Stomach smooth muscle (tissue), 2 donors: ENCODE measurements around the gene HCN1.
"Not testable (repeated sequence)": the region's sequence is repeated elsewhere in the genome, so short reads cannot be mapped to it uniquely, and the experiment has no call there.

ENCODE experiments used
- H3K27ac ChIP-seq: one replicate; pipeline ENCODE4 v1.7.0; 2013; ENCODE audit warnings: mild to moderate bottlenecking, low read length, inconsistent platforms
- H3K27me3 ChIP-seq, 2 donors: one replicate each; pipeline ENCODE4 v1.7.0; 2013; ENCODE audit warnings: low read length in 2 of 2; ENCODE audit not compliant: insufficient read depth in 2 of 2, control insufficient read depth in 1 of 2
- H3K36me3 ChIP-seq, 2 donors: one replicate each; pipeline ENCODE4 v1.7.0; 2013; ENCODE audit warnings: low read length in 2 of 2; ENCODE audit not compliant: control insufficient read depth in 2 of 2, insufficient read depth in 2 of 2
- H3K4me1 ChIP-seq: one replicate; pipeline ENCODE4 v1.7.0; 2013; ENCODE audit warnings: low read length; ENCODE audit not compliant: control insufficient read depth, insufficient read depth
- H3K4me3 ChIP-seq, 2 donors: one replicate each; pipeline ENCODE4 v1.7.0; 2013; ENCODE audit warnings: low read length in 2 of 2
- H3K9ac ChIP-seq, 2 donors: one replicate each; pipeline ENCODE4 v1.7.0; 2013; ENCODE audit warnings: low read length in 2 of 2, mild to moderate bottlenecking in 1 of 2
- H3K9me3 ChIP-seq, 2 donors: one replicate each; pipeline ENCODE4 v1.7.0; 2013; ENCODE audit warnings: low read length in 2 of 2; ENCODE audit not compliant: control insufficient read depth in 2 of 2
- donor health status: healthy.
- donor health status: Pancreatic carcinoma.

HCN1 gene

GRCh38 chr5:45532826-45533624, 163.2 kb downstream of the HCN1 start:
- no peaks in the 10 kb centered on the region for H3K36me3 ChIP-seq
- H3K9me3 ChIP-seq = no peaks in the 10 kb centered on the region
- no peaks in the 10 kb centered on the region for H3K27me3 ChIP-seq
- H3K27ac ChIP-seq = no peak overlapping the region
- no peak overlapping the region for H3K9ac ChIP-seq
- H3K4me3 ChIP-seq = no peak overlapping the region
- no peaks in the 10 kb centered on the region for H3K4me1 ChIP-seq

GRCh38 chr5:45521067-45521466, 175.1 kb downstream of the HCN1 start:
- Histone ChIP-seq H3K4me3 (no peak overlapping the region), H3K9me3 (no peaks in the 10 kb centered on the region), H3K36me3 (no peaks in the 10 kb centered on the region), H3K4me1 (no peaks in the 10 kb centered on the region), H3K27me3 (no peaks in the 10 kb centered on the region), H3K9ac (no peak overlapping the region), H3K27ac (no peak overlapping the region)

- H3K27me3 ChIP-seq = no peaks in the 10 kb centered on the region
- H3K4me1 ChIP-seq = no peaks in the 10 kb centered on the region
- H3K9ac ChIP-seq = no peak overlapping the region
- H3K36me3 ChIP-seq = no peaks in the 10 kb centered on the region
- no peaks in the 10 kb centered on the region for H3K9me3 ChIP-seq
- H3K4me3 ChIP-seq = no peak overlapping the region
- H3K27ac ChIP-seq = no peak overlapping the region
Observed at GRCh38 chr5:45512521-45512920, 183.7 kb downstream of the HCN1 start.

- no peak overlapping the region for H3K27ac ChIP-seq
- H3K4me1 ChIP-seq = no peaks in the 10 kb centered on the region
- H3K4me3 ChIP-seq = no peak overlapping the region
- H3K36me3 ChIP-seq = no peaks in the 10 kb centered on the region
- H3K9ac ChIP-seq = no peak overlapping the region
- H3K27me3 ChIP-seq = no peaks in the 10 kb centered on the region
- no peaks in the 10 kb centered on the region for H3K9me3 ChIP-seq
Observed at GRCh38 chr5:45509371-45509770, 186.8 kb downstream of the HCN1 start.

GRCh38 chr5:45508135-45508534, 188.0 kb downstream of the HCN1 start:
- Histone ChIP-seq H3K27ac (no peak overlapping the region), H3K4me3 (no peak overlapping the region), H3K27me3 (no peaks in the 10 kb centered on the region), H3K9me3 (no peaks in the 10 kb centered on the region), H3K9ac (no peak overlapping the region), H3K36me3 (no peaks in the 10 kb centered on the region), H3K4me1 (no peaks in the 10 kb centered on the region)

- no peaks in the 10 kb centered on the region for H3K9me3 ChIP-seq
- no peaks in the 10 kb centered on the region for H3K27me3 ChIP-seq
- no peaks in the 10 kb centered on the region for H3K4me1 ChIP-seq
- H3K9ac ChIP-seq = no peak overlapping the region
- no peak overlapping the region for H3K4me3 ChIP-seq
- H3K36me3 ChIP-seq = no peaks in the 10 kb centered on the region
- H3K27ac ChIP-seq = no peak overlapping the region
Observed at GRCh38 chr5:45507178-45507577, 189.0 kb downstream of the HCN1 start.

- not testable (repeated sequence) for H3K27ac ChIP-seq, H3K27me3 ChIP-seq, H3K9me3 ChIP-seq, H3K4me1 ChIP-seq, H3K9ac ChIP-seq, H3K36me3 ChIP-seq, H3K4me3 ChIP-seq
Observed at GRCh38 chr5:45499006-45499405, 197.2 kb downstream of the HCN1 start.

GRCh38 chr5:45491368-45491767, 204.8 kb downstream of the HCN1 start:
- Histone ChIP-seq H3K4me3 (no peak overlapping the region), H3K9me3 (no peaks in the 10 kb centered on the region), H3K4me1 (no peaks in the 10 kb centered on the region), H3K9ac (no peak overlapping the region), H3K27me3 (no peaks in the 10 kb centered on the region), H3K36me3 (no peaks in the 10 kb centered on the region), H3K27ac (no peak overlapping the region)

GRCh38 chr5:45484781-45485180, 211.4 kb downstream of the HCN1 start:
- no peaks in the 10 kb centered on the region for H3K4me1 ChIP-seq

GRCh38 chr5:45454114-45454513, 242.1 kb downstream of the HCN1 start:
- Histone ChIP-seq H3K27me3 (no peaks in the 10 kb centered on the region), H3K4me3 (no peak overlapping the region), H3K4me1 (no peaks in the 10 kb centered on the region), H3K36me3 (no peaks in the 10 kb centered on the region), H3K27ac (no peak overlapping the region), H3K9ac (no peak overlapping the region), H3K9me3 (no peaks in the 10 kb centered on the region)

More at GRCh38 chr5:45484781-45485180, 211.4 kb downstream of the HCN1 start:
- no peaks in the 10 kb centered on the region for H3K9me3 ChIP-seq
- no peak overlapping the region for H3K4me3 ChIP-seq
- H3K9ac ChIP-seq = no peak overlapping the region
- no peaks in the 10 kb centered on the region for H3K27me3 ChIP-seq
- no peaks in the 10 kb centered on the region for H3K36me3 ChIP-seq
- H3K27ac ChIP-seq = no peak overlapping the region

GRCh38 chr5:45444856-45445255, 251.3 kb downstream of the HCN1 start:
- not testable (repeated sequence) for H3K9me3 ChIP-seq, H3K4me1 ChIP-seq, H3K27ac ChIP-seq, H3K36me3 ChIP-seq, H3K27me3 ChIP-seq, H3K4me3 ChIP-seq, H3K9ac ChIP-seq
